IMR-90 (cell line): ENCODE measurements around the gene SDCCAG8. TPM values are rescaled to one million over a fixed set of nuclear protein-coding genes. Genes with fewer than 3 reads are reported as not detected.

ENCODE experiments used
- ATAC-seq: fragments of 200-7000 bp; cut with Tn5 transposase; 2 replicates; pipeline ENCODE4 v1.9.1; 2020; ENCODE audit warnings: low read depth, mild to moderate bottlenecking, moderate library complexity
- BruUV-seq: library from RNA; stranded (reverse); fragments of 400-500 nt; replicated peaks from 2 replicates; lab custom pipeline; 2021; lab: Mats Ljungman, UMichigan
- CTCF ChIA-PET: fragments of 300-600 bp; formaldehyde crosslinking; extraction: SDS; loops from one replicate; lab custom pipeline; 2021; ENCODE audit warnings: antibody characterized with exemption; lab: Yijun Ruan, JAX
- POLR2A ChIA-PET: fragments of 300-600 bp; sonication (Branson Sonifier 250); formaldehyde crosslinking; loops from one replicate; lab custom pipeline; 2022; ENCODE audit warnings: antibody characterized with exemption; ENCODE audit not compliant: unreplicated experiment; lab: Charles Lee
- DNase-seq: peaks from one replicate; pipeline ENCODE4 v3.0.0; 2013
- H2AFZ ChIP-seq: replicated peaks from 2 replicates; pipeline ENCODE3; 2013; ENCODE audit warnings: low read length, mild to moderate bottlenecking; ENCODE audit not compliant: poor library complexity
- H2AK5ac ChIP-seq: 2 replicates; pipeline ENCODE4 v1.6.1; 2013; ENCODE audit warnings: low read depth, low read length, inconsistent platforms
- H2AK9ac ChIP-seq: replicated peaks from 2 replicates; pipeline ENCODE3; 2013; ENCODE audit warnings: mild to moderate bottlenecking, low read depth, low read length, moderate library complexity; ENCODE audit not compliant: poor library complexity
- H2BK120ac ChIP-seq: 2 replicates; pipeline ENCODE4 v1.6.1; 2013; ENCODE audit warnings: low read depth, low read length, inconsistent platforms
- H2BK15ac ChIP-seq: 3 replicates; pipeline ENCODE4 v1.6.1; 2013; ENCODE audit warnings: low read depth, low read length, inconsistent platforms
- H2BK20ac ChIP-seq: 2 replicates; pipeline ENCODE4 v1.6.1; 2013; ENCODE audit warnings: low read depth, mild to moderate bottlenecking, inconsistent platforms, low read length, moderate library complexity
- H2BK5ac ChIP-seq: 2 replicates; pipeline ENCODE4 v1.6.1; 2013; ENCODE audit warnings: mild to moderate bottlenecking, low read depth, low read length, inconsistent platforms; ENCODE audit not compliant: poor library complexity, severe bottlenecking
- H3K14ac ChIP-seq: replicated peaks from 2 replicates; pipeline ENCODE4 v1.6.1; 2013; ENCODE audit warnings: low read depth, low read length, inconsistent platforms
- H3K18ac ChIP-seq: 2 replicates; pipeline ENCODE4 v1.6.1; 2013; ENCODE audit warnings: low read depth, low read length, control low read depth
- H3K23ac ChIP-seq: 2 replicates; pipeline ENCODE4 v1.6.1; 2013; ENCODE audit warnings: low read depth, low read length, inconsistent platforms
- H3K27ac ChIP-seq: 2 replicates; pipeline ENCODE4 v1.5.1; 2013; ENCODE audit warnings: mild to moderate bottlenecking, control low read depth, low read length; ENCODE audit not compliant: insufficient read depth
- H3K27me3 ChIP-seq: 2 replicates; pipeline ENCODE4 v1.6.1; 2013; ENCODE audit warnings: low read length; ENCODE audit not compliant: control insufficient read depth, insufficient read depth
- H3K36me3 ChIP-seq: 2 replicates; pipeline ENCODE4 v1.6.1; 2013; ENCODE audit warnings: low read length, mixed read lengths; ENCODE audit not compliant: control insufficient read depth, insufficient read depth
- H3K4ac ChIP-seq: 2 replicates; pipeline ENCODE4 v1.6.1; 2013; ENCODE audit warnings: low read depth, low read length, inconsistent platforms
- H3K4me1 ChIP-seq: 2 replicates; pipeline ENCODE4 v1.6.1; 2013; ENCODE audit warnings: low read length, mixed read lengths; ENCODE audit not compliant: control insufficient read depth, insufficient read depth
- H3K4me2 ChIP-seq: 2 replicates; pipeline ENCODE4 v1.6.1; 2013; ENCODE audit warnings: low read depth, mild to moderate bottlenecking, control low read depth, low read length, moderate library complexity
- H3K4me3 ChIP-seq: 2 replicates; pipeline ENCODE4 v1.5.1; 2013; ENCODE audit warnings: low read depth, mild to moderate bottlenecking, control low read depth, low read length, moderate library complexity; ENCODE audit not compliant: insufficient read depth
- H3K56ac ChIP-seq: 2 replicates; pipeline ENCODE4 v1.6.1; 2013; ENCODE audit warnings: low read length, inconsistent platforms; ENCODE audit not compliant: insufficient read depth; ENCODE audit errors: extremely low read depth
- H3K79me1 ChIP-seq, 2 experiments: 2 replicates each; pipeline ENCODE4 v1.6.1; 2013; ENCODE audit warnings: low read length in 2 of 2, inconsistent platforms in 1 of 2, low read depth in 1 of 2
- H3K9ac ChIP-seq: 2 replicates; pipeline ENCODE4 v1.6.1; 2013; ENCODE audit warnings: low read depth, low read length, control low read depth
- H3K9me1 ChIP-seq: 2 replicates; pipeline ENCODE4 v1.6.1; 2013; ENCODE audit warnings: low read length, inconsistent platforms; ENCODE audit not compliant: insufficient read depth
- H3K9me3 ChIP-seq: 2 replicates; pipeline ENCODE4 v1.6.1; 2013; ENCODE audit warnings: low read length; ENCODE audit not compliant: control insufficient read depth, insufficient read depth
- H4K20me1 ChIP-seq: 2 replicates; pipeline ENCODE4 v1.6.1; 2013; ENCODE audit warnings: low read length, inconsistent platforms; ENCODE audit not compliant: insufficient read depth
- H4K5ac ChIP-seq: 2 replicates; pipeline ENCODE4 v1.6.1; 2013; ENCODE audit warnings: mild to moderate bottlenecking, low read depth, low read length, control low read depth
- H4K8ac ChIP-seq, 2 experiments: 2 replicates each; pipeline ENCODE4 v1.6.1; 2013; ENCODE audit warnings: low read depth in 2 of 2, low read length in 2 of 2, control low read depth in 1 of 2, inconsistent platforms in 1 of 2
- H4K91ac ChIP-seq: 2 replicates; pipeline ENCODE4 v1.6.1; 2013; ENCODE audit warnings: low read depth, low read length, inconsistent platforms; ENCODE audit not compliant: insufficient read depth
- MAFK ChIP-seq: IDR thresholded peaks from 2 replicates; pipeline ENCODE4 v1.6.1; 2012; ENCODE audit warnings: low read depth, low read length, improper control_type of control experiment
- WGBS, 2 experiments: methylation state at CpG; one replicate each; pipeline versions ENCODE4 v1.1.5 to v1.1.7; 2013; ENCODE audit warnings: missing lambda C conversion rate in 2 of 2; ENCODE audit not compliant: insufficient read length in 1 of 2; ENCODE audit errors: extremely low coverage in 2 of 2; 5-methylcytosine and 5-hydroxymethylcytosine counted together
- dilution Hi-C: fragments of 300-500 bp; cut with HindIII; formaldehyde crosslinking; loops from one replicate; pipeline ENCODE4 v1.14.3; 2018; ENCODE audit warnings: low sequenced_read_pairs; ENCODE audit not compliant: unreplicated experiment
- in situ Hi-C: fragments of 300-500 bp; cut with MboI; formaldehyde crosslinking; loops from 3 replicates; pipeline ENCODE4 v1.14.3; 2019; ENCODE audit warnings: low sequenced_read_pairs, inconsistent platforms, mixed read lengths
- intact Hi-C: fragments of 100-400 bp; cut with micrococcal nuclease; formaldehyde crosslinking; loops from 2 replicates; pipeline ENCODE4 v1.10.0; 2022
- polyA plus RNA-seq, 3 experiments: library from polyadenylated mRNA; depleted of rRNA; stranded (reverse); fragments of >200 nt; gene quantifications; 2 replicates each; pipeline ENCODE4 v1.2.3, GENCODE V29; 2012; ENCODE audit warnings: low replicate concordance in 1 of 3
- total RNA-seq: library from RNA; depleted of rRNA; stranded (reverse); fragments of >200 nt; gene quantifications from 2 replicates; pipeline ENCODE4 v1.2.3, GENCODE V29; 2012
- TF ChIP-seq, protein P1 (sequence below): conservative IDR thresholded peaks from 2 replicates; pipeline ENCODE4 v1.5.1; 2012; ENCODE audit warnings: mild to moderate bottlenecking, low read depth, low read length, improper control_type of control experiment

Gene SDCCAG8
- total and polyA plus RNA-seq, 2 of the 4 experiments (the other 2 are of a cell fraction) = 25.2 to 46.8 TPM

DNA sequence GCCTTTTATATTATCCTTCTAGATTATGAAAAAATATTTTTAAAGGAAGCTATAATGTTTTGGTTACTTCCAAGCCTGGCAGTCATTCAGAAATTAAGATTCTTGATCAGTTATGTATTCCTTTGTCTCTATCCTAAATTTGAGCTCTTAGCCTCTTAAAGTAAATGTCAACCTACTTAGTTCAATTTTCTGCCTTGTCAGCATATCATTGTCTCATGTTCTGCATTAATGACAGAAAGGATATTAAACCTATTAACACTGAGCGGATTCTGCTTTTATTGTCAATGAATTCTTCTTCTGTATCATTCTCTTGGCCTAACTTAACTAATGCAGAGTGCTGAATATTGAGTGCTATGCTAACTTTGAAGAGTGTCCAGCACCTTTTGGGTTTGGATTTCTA, 56.0 kb downstream of the SDCCAG8 start:
- H3K36me3 ChIP-seq = peaks cover 7% of the 10 kb centered on the region
- H2BK5ac ChIP-seq = no peak overlapping the region
- WGBS, 2 experiments = no CpG with 5 or more reads among the region's 1 CpG
- no peak overlapping the region for H2BK120ac ChIP-seq
- TF ChIP-seq, protein P1, sequence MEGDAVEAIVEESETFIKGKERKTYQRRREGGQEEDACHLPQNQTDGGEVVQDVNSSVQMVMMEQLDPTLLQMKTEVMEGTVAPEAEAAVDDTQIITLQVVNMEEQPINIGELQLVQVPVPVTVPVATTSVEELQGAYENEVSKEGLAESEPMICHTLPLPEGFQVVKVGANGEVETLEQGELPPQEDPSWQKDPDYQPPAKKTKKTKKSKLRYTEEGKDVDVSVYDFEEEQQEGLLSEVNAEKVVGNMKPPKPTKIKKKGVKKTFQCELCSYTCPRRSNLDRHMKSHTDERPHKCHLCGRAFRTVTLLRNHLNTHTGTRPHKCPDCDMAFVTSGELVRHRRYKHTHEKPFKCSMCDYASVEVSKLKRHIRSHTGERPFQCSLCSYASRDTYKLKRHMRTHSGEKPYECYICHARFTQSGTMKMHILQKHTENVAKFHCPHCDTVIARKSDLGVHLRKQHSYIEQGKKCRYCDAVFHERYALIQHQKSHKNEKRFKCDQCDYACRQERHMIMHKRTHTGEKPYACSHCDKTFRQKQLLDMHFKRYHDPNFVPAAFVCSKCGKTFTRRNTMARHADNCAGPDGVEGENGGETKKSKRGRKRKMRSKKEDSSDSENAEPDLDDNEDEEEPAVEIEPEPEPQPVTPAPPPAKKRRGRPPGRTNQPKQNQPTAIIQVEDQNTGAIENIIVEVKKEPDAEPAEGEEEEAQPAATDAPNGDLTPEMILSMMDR = no peak
- peak; percentile 99 for TF ChIP-seq MAFK
- no peak overlapping the region for H3K4me2 ChIP-seq
- no peaks in the 10 kb centered on the region for H4K20me1 ChIP-seq
- no peak overlapping the region for H3K14ac ChIP-seq
- no peak for ATAC-seq
- no peak overlapping the region for H3K23ac ChIP-seq
- no peak overlapping the region for H2BK15ac ChIP-seq
- no TSS peak for BruUV-seq
- POLR2A ChIA-PET = no interaction called here
- H3K4me3 ChIP-seq = no peak overlapping the region
- H3K4ac ChIP-seq = no peak overlapping the region
- no peak overlapping the region for H2BK20ac ChIP-seq
- no peak overlapping the region for H3K9ac ChIP-seq
- H3K4me1 ChIP-seq = peaks cover 2% of the 10 kb centered on the region; the same call in 1 of the 2 replicates
- H4K5ac ChIP-seq = no peak overlapping the region
- in situ Hi-C loops = loop anchor here (25.0 kb wide), 2 partner anchors 850 to 1700 kb away; no protein-coding TSS in a partner anchor
- H4K8ac ChIP-seq = no peak overlapping the region
- H4K91ac ChIP-seq = no peak overlapping the region
- H3K27ac ChIP-seq = no peak overlapping the region
- no peak overlapping the region for H2AFZ ChIP-seq
- peaks cover 0 to 9% of the 10 kb centered on the region in 2 experiments; a peak in 2 of 4 replicates for H3K79me1 ChIP-seq
- H3K18ac ChIP-seq = no peak overlapping the region
- H3K27me3 ChIP-seq = no peaks in the 10 kb centered on the region
- CTCF ChIA-PET = no interaction called here
- H3K9me3 ChIP-seq = no peaks in the 10 kb centered on the region
- no peaks in the 10 kb centered on the region; the same call in 1 of the 2 replicates for H3K9me1 ChIP-seq
- intact Hi-C loops = loop anchor here (2.0 to 5.0 kb wide), 2 partner anchors 17 to 60 kb away; no protein-coding TSS in a partner anchor
- no peak overlapping the region for H2AK5ac ChIP-seq
- no peak for DNase-seq
- H3K56ac ChIP-seq = no peak overlapping the region
- no peak overlapping the region for H2AK9ac ChIP-seq
- dilution Hi-C loops = no loop called here
